PFSK-1 (cell line): ENCODE measurements around the gene PTPN7.

Experiments
- POLR2AphosphoS5 ChIP-seq: IDR thresholded peaks from 2 replicates; pipeline ENCODE4 v1.6.1; 2012; ENCODE audit warnings: low read depth, mild to moderate bottlenecking, control low read depth, low read length, moderate library complexity
- TAF1 ChIP-seq: IDR thresholded peaks from 2 replicates; pipeline ENCODE4 v1.6.1; 2012; ENCODE audit warnings: low read length, control low read depth, borderline replicate concordance; ENCODE audit not compliant: insufficient read depth

GRCh38 chr1:202201971-202202370, 41.6 kb upstream of the PTPN7 start:
- no peak for TF ChIP-seq POLR2AphosphoS5
- no peak for TF ChIP-seq TAF1
